Fibroblast of mammary gland (primary cell): ENCODE results near the gene SLC24A3.
"Not testable (repeated sequence)": the region's sequence is repeated elsewhere in the genome, so short reads cannot be mapped to it uniquely, and the experiment has no call there.

ENCODE experiments used
- DNase-seq: peaks from one replicate; pipeline ENCODE4 v3.0.0-alpha.2; 2010; ENCODE audit warnings: low read depth
- H3K4me3 ChIP-seq: 2 replicates; pipeline ENCODE4 v1.5.1; 2011; ENCODE audit warnings: low read depth, mild to moderate bottlenecking, low read length, moderate library complexity; ENCODE audit not compliant: control insufficient read depth
- TF ChIP-seq, protein P1 (sequence below): conservative IDR thresholded peaks from 2 replicates; pipeline ENCODE4 v1.5.1; 2011; ENCODE audit warnings: low read depth, low read length, inconsistent platforms; ENCODE audit not compliant: control insufficient read depth, insufficient read depth

SLC24A3 gene

DNA sequence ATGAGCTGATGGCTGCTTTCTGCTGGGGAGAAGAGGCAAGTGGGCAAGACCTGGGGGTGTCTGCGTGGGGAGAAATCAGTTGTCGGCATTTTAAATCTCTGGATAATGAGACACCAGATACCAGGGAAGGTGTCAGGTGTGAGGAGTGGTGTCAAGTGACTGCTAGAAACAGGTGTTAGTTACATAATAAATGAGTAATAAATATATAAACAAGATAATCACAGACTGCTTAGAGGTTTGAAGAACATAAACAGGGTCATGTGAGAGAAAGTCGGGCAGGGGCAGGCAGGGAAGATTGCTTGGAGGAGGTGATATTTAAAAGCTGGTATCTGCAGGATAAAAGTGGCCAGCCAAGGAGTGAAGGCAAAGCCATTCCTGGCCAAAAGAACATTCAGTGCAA lies 458.4 kb downstream of the SLC24A3 start:
- no peak for DNase-seq
- TF ChIP-seq, protein P1, sequence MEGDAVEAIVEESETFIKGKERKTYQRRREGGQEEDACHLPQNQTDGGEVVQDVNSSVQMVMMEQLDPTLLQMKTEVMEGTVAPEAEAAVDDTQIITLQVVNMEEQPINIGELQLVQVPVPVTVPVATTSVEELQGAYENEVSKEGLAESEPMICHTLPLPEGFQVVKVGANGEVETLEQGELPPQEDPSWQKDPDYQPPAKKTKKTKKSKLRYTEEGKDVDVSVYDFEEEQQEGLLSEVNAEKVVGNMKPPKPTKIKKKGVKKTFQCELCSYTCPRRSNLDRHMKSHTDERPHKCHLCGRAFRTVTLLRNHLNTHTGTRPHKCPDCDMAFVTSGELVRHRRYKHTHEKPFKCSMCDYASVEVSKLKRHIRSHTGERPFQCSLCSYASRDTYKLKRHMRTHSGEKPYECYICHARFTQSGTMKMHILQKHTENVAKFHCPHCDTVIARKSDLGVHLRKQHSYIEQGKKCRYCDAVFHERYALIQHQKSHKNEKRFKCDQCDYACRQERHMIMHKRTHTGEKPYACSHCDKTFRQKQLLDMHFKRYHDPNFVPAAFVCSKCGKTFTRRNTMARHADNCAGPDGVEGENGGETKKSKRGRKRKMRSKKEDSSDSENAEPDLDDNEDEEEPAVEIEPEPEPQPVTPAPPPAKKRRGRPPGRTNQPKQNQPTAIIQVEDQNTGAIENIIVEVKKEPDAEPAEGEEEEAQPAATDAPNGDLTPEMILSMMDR = no peak
- H3K4me3 ChIP-seq = no peak overlapping the region

- TF ChIP-seq, protein P1 = no peak
Observed at GRCh38 chr20:19671374-19671773, 458.9 kb downstream of the SLC24A3 start.

GRCh38 chr20:19672498-19672897 lies 460.1 kb downstream of the SLC24A3 start:
- TF ChIP-seq, protein P1 = no peak
- H3K4me3 ChIP-seq = no peak overlapping the region
- no peak for DNase-seq

More at GRCh38 chr20:19671374-19671773, 458.9 kb downstream of the SLC24A3 start:
- H3K4me3 ChIP-seq = no peak overlapping the region
- no peak for DNase-seq

GRCh38 chr20:19673575-19673974 lies 461.1 kb downstream of the SLC24A3 start:
- H3K4me3 ChIP-seq = no peak overlapping the region
- peak; percentile 27 for DNase-seq
- TF ChIP-seq, protein P1 = no peak

DNA sequence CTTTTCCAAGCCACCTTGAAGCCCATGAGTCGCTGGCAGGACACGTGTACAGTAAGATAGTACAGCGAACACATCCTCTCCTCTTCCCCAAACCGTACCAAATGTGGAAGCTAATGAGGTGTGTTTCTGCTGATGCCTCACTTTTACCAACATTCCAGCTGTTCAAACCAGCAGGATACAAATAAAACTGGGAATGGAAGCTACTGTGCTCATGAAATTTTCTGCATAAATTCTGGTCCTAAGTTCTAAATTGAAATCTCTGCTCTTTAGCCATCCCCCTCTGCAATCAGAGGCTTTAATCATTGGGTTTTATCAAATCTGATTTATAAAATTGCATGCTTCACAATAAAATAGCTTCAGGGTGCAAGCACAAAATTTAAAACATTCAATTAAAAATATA lies 463.8 kb downstream of the SLC24A3 start:
- TF ChIP-seq, protein P1 = no peak
- H3K4me3 ChIP-seq = no peak overlapping the region
- DNase-seq = no peak

- no peak overlapping the region for H3K4me3 ChIP-seq
- no peak for DNase-seq
- TF ChIP-seq, protein P1 = no peak
Observed at GRCh38 chr20:19677336-19677735, 464.9 kb downstream of the SLC24A3 start.

DNA sequence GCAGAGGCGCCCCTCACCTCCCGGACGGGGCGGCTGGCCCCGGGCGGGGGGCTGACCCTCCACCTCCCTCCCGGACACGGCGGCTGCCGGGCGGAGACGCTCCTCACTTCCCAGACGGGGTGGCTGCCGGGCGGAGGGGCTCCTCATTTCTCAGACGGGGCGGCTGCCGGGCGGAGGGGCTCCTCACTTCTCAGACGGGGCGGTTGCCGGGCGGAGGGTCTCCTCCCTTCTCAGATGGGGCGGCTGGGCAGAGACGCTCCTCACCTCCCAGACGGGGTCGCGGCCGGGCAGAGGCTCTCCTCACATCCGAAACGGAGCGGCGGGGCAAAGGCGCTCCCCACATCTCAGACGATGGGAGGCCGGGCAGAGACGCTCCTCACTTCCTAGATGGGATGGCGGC lies 466.1 kb downstream of the SLC24A3 start:
- not testable (repeated sequence) for H3K4me3 ChIP-seq, DNase-seq
